CD1c-positive myeloid dendritic cell (primary cell): ENCODE measurements around the gene GRID1.

Experiments
- DNase-seq: peaks from one replicate; pipeline ENCODE4 v3.0.0-alpha.2; 2016; ENCODE audit errors: extremely low spot score

Gene GRID1

GRCh38 chr10:86370006-86370585 lies 3.5 kb upstream of the GRID1 start:
- DNase-seq = no peak

- no peak for DNase-seq
Observed at GRCh38 chr10:86368987-86369386, 2.4 kb upstream of the GRID1 start.

GRCh38 chr10:86368046-86368445 lies 1.5 kb upstream of the GRID1 start:
- DNase-seq = no peak

DNA sequence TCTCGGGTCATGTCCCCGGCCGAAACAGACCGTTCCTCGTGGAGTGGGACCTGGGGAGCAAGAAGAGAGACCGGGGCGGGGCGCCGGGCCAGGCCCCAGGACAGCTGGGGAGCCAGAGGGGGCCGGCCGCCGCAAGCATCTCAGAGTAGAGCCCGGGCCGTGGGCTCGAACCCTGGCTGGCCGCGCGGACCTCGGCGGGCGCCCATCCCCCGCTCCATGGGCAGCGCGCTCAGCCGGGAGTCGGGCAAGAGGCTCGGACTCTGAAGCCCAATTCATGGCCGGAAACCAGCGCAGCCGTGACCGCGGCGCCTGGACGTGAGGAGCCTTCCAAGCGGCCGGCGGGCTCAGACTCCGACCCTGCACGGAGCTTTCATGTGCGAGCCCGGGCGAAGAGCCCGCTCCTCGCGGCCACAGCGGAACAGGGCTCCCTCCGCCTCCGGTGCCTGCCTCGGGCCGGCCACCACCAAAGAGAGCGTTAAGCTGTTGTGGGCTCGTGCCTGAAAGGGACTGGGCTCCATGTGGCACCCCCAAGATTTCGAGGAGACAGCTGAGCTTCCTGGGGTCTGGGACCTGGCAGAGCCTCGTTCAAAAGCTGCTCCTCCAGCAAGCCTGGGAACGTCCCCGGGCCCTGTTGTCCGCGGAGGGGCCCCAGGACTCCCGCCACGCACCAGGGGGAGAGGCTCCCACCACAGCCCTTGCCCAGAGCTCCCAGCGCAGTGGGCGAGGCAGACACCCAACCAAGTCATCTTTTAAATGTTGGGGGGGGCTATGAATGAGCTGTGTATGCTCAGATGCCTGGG lies 757 bp upstream of the GRID1 start:
- DNase-seq = no peak

GRCh38 chr10:86366902-86367151 lies 232 bp upstream of the GRID1 start:
- DNase-seq = no peak

DNA sequence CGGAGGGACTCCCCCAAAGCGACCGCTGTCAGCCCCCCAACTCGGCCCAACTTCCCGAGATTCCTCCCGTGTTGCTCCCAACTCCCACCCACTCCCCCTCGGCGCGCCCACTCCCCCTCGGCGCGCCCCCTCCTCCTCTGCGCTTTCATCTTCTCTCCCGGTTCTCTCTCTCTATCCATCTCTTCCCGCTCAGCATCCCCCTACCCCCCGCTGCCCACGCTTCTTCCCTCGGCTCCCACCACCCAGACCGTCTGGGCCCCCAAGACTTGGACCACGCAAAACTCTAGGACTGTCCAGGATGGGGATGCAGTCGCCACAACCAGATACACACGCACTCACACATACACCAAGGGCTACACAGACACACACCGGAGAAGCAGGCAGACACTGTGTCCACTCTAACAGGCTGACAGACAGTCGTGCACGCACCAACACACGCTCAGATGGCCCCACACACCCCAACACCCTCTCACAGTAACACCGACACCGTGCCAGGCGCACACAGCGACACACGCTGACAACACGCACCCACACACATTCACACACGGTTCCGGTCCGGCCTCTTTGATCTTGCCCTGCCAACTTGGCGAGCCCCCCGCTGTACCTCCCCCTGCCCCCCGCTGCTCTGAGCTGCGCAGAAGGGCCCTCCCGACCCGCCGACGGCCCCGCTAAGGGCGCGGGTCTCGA lies 1.1 kb downstream of the GRID1 start:
- no peak for DNase-seq

DNA sequence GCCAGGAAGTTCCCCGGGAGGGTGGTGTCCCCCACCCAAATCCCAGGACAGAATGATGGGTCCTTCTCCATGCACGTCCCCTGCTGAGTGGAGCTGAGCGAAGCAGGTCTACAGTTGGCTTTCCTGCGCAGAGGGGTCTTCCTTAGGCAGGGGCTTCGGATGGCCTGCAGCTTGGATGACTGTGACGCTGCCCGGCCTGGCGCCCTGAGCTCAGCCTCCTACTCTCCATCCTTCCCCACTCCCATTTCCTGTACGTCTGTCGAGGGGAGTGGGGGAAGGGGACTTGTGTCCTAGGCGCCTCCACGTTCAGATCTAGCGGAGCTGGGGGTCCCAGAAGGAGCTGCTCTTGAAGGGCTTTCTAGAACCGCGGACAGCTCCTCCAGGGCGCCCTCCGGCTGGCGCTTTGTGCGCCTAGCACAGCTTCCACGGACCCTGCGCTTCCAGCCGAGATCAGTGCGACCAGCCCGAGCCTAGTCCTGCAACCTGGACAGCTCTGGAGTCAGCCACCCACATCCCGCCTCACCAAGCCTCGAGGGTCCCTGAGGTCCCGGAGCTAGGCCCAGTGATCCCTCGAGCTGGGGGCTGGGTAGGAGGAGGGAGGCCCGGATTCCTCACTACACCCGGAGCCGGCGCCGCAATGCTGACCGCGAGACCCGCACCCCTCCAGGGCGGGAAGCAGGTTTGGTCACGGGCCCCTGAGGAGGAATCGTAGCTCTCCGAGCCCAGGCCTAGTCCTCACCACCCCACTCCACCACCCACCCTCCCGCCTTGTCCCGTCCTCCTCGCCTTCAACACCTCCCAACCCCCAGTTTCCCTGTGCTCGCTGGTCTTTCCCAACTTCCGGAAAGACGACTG lies 1.9 kb downstream of the GRID1 start:
- DNase-seq = no peak

- DNase-seq = no peak
Observed at GRCh38 chr10:86363833-86364490, 2.6 kb downstream of the GRID1 start.

GRCh38 chr10:86363184-86363832 lies 3.3 kb downstream of the GRID1 start:
- DNase-seq = peak; percentile 58

DNA sequence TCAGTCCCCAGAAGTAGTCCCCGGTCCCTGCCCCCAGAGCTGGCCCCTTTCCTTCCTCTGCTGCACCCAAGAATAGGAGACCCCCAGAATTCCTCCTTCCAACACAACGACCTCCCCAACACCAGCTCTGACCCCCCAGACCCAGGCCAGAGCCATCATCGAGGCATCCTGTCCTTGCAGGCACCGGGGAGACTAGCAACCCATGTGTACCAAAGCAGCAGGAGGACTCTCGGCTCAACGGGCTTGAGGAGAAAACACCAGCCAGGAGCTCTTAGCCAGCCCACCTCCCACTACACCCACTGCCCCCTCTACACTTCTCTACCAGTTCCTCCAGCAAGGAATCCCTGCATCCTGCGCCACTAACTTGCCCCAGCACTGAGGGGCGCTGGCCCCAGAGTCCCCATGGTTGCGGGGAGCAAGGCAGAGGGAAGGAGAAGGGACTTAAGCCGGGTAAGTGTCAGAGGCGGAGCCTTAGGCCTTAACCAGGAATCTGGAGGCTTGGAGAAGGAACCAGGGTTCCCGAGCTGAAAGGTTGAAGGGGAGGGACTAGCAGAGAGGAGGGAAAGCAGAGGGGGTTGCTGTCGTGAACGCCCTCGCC lies 3.9 kb downstream of the GRID1 start:
- DNase-seq = no peak

DNA sequence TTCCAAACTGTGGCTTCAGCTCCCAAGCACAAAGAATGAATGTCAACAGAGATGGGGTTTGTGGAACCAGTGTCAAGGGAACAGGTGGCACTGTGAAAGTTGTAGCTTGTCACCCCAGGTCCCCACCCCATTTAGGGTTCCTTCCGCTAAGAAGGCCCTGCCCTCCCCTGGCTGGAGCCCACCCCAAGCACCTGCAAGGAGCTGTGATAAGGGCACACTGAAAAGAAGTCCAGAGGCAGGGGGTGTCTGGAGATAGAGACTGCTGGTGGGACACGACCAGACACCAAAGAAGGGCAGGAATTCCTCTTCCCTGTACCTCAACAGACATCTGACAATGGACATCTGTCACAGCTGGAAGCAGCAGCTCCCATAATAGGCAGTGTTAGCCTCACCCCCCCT lies 4.5 kb downstream of the GRID1 start:
- no peak for DNase-seq

DNA sequence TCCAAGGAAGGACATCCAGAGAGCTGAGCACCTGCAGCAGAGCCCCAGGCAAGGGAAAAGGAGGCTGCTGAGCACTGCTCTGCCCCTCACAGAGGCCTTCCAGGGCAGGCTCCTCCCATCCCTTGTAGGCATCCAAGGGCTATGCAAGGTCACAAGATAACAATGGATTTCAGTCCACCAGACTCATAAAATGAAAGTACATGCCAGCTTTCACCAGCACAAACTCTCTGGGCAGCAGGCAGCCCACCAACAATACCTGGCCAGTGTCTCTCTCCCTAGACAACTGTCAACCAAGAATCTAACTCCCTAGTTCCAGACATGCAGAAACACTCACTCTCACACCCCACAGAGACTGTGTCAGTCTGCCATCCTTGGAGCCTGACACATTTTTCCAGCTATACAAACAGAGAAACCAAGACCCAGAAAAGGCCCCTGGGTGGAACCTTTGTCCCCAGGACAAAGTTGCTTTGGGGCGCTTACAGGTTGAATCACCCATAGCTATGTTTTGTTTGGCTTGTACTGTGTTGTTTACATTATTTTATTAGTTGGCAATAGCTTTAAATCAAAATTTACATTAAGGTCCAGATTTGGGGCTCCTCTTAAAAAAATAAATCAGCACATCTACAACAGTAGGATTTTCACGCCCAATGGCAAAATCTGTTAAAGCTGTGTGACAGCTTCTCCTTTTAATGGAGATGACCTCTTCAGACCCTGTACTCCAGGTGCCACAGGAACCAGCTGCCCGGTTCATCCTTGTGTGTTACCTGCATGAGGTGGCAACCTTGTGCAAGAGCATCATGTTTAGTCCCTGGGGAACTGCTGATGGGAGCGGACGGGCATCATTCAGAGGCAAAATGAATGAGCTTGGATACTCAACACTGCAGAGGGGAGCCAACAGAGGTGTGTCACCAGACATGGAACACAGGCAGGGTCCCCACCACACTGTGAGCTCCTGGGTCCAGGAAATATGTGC lies 5.2 kb downstream of the GRID1 start:
- no peak for DNase-seq

GRCh38 chr10:86360657-86361056 lies 5.9 kb downstream of the GRID1 start:
- peak; percentile 43 for DNase-seq

- DNase-seq = peak; percentile 23
Observed at GRCh38 chr10:86359954-86360353, 6.6 kb downstream of the GRID1 start.

DNA sequence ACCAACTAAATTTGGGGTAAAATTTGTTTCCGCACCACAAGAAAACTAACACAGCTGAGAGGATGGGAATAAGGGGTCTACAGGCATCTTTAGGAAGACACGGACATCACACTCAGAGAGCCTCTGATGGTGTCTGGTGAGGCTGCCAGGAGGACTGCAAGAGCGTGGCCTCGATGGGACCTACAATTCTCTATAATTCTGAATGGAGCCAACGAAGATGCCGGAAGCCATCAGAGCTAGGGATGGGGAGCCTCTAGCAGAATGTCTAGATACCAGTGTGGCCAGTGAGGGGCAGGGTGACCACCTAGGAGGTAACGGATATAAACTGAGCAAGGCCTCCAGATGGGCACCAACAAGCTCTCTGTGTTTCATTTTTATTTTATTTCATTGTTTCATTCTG lies 7.5 kb downstream of the GRID1 start:
- no peak for DNase-seq

- DNase-seq = no peak
Observed at GRCh38 chr10:86357676-86358075, 8.9 kb downstream of the GRID1 start.

- DNase-seq = peak; percentile 68
Observed at GRCh38 chr10:86357041-86357440, 9.6 kb downstream of the GRID1 start.

DNA sequence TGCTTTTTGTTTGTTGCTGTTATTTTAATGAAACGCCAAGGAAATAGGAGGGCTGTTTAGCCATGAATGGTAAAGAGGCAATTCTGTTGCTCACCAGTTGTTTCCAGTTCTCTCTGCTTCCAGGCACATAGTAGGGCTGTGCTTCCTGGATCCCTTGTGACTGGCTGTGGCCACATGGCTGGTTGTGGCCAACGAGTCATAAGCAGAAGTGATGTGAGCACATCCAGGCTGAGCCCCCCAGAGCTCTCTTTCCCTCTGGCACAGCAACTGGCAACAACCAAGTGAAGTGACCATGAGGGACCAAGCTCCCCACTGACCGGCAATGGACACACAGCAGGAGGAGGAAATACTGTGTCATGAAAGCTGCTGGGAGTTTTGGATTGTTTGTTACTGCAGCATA lies 10.3 kb downstream of the GRID1 start:
- DNase-seq = peak; percentile 24

GRCh38 chr10:86355571-86356038 lies 11.0 kb downstream of the GRID1 start:
- peak; percentile 93 for DNase-seq
